SKM-1 treated with dmso at 0.1 percent for 144 hours (cell line): ENCODE results near the gene MCMBP.
"Not testable (repeated sequence)": the region's sequence is repeated elsewhere in the genome, so short reads cannot be mapped to it uniquely, and the experiment has no call there.

Experiments used
- DNase-seq: peaks from one replicate; lab custom pipeline; 2025; ENCODE audit not compliant: unreplicated experiment; lab: John Stamatoyannopoulos, UW

The MCMBP gene

GRCh38 chr10:119872610-119872859 lies at the start of gene MCMBP:
TSS of gene MCMBP (minus strand) at chr10:119872843. CDS start at chr10:119872584, 259 bp downstream.
- no peak for DNase-seq

DNA sequence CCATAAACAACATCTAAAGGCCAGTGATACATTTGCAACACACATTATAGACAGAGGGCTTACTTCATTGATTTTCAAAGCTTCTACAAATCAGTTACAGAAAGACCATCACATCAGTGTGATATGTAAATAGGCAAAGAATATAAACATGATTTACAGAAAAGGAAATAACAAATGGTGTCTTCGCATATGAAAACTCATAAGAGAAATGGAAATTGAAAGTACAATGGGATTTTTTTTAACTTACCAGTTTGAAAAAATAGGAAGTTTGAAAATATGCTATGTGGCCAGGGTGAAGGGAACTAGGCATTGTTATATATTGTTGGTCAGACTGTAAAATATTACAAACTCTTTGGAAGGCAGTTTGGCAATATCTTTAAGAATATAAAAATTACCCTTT lies 47.2 kb upstream of the MCMBP start:
- no peak for DNase-seq

DNA sequence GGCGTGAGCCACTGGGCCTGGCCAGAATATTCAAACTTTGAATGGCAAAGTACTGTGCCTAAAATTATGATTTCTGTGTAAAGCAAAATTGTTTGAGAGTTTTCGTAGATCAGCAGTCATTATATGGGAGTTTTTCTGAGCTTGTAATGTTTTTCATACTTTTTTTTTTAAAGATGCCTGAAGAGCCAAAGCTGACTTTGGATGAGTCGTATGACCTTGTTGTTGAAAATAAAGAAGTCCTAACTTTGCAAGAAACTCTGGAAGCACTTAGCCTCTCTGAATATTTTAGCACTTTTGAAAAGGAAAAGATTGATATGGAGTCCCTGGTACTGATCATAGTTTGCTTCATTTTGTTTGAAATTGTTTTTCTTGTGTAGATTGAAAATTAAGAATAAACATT lies 46.6 kb upstream of the MCMBP start:
- no peak for DNase-seq

GRCh38 chr10:119917777-119918176 lies 45.1 kb upstream of the MCMBP start:
- DNase-seq = no peak

DNA sequence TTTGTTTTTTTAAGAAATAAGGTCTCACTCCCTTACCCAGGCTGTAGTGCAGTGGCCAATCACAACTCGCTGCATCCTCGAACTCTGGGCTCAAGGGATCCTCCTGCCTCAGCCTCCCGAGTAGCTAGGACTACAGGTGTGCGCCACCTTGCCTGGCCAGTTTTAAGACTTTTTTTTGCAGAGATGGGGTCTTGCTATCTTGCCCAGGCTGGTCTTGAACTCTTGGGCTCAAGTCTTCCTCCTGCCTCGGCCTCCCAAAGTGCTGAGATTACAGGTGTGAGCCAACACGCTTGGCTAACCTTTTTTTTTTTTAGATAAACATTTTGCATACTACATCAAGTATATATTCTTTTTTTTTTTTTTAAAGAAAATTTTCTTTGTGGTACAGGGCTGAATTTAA lies 38.0 kb upstream of the MCMBP start:
- no peak for DNase-seq

DNA sequence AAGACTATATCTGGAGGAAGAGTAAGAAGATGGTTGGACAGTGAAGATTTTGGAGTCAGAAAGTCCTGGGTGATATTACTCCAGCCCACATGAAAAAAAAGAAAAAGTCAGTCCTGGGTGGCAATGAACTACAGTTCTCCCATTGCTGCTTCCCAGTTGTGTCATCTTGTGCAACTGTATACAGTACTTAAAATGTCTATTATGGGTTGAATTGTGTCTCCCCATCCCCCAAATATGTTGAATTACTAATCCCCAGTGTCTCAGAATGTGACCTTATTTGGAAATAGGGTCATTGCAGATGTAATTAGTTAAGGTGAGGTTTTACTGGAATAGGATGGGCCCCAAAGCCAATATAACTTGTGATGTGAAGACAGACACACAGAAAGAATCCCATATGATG lies 35.5 kb upstream of the MCMBP start:
- DNase-seq = no peak

- DNase-seq = not testable (repeated sequence)
Measured at GRCh38 chr10:119907695-119908094, 35.1 kb upstream of the MCMBP start.

DNA sequence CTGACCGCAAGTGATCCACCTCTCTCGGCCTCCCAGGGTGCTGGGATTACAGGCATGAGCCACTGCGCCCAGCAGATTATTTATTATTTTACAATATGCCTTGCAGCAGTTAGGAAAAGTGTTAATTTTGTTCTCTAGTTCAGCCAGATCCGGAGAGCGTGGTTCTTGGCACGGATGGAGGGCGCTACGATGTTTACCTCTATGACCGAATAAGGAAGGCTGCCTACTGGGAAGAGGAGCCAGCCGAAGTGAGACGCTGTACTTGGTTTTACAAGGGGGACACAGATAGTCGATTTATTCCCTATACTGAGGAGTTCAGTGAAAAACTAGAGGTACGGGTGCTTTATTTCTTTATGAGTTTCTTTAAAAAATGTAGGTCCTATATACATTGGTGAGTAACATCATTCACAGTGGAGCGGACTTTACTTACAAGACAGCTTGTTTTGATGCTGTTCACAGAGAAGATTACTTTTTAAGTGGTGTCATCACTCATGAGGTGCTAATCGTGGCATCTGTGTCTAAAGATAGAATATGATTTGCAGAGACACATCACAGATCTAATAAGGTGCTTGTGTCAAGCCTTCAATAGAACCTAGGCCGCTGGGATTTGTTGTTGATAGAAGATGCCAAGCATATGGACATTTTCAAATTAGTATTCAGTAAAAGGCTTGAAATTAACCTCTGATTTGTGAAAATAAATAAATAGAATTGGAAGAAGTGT lies 31.5 kb upstream of the MCMBP start:
- no peak for DNase-seq

DNA sequence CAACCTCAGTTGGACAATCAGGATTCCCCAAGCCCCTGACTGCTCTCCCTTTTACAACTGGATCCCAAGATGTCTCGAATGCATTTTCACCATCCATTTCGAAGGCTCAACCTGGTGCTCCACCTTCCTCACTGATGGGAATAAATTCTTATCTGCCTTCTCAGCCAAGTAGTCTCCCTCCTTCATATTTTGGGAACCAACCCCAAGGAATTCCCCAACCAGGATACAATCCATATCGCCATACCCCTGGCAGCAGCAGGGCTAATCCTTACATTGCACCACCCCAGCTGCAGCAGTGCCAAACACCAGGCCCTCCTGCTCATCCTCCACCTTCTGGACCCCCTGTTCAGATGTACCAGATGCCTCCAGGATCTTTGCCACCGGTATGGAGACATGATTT lies 25.9 kb upstream of the MCMBP start:
- DNase-seq = no peak

GRCh38 chr10:119896937-119897770 lies 24.5 kb upstream of the MCMBP start:
- DNase-seq = no peak

DNA sequence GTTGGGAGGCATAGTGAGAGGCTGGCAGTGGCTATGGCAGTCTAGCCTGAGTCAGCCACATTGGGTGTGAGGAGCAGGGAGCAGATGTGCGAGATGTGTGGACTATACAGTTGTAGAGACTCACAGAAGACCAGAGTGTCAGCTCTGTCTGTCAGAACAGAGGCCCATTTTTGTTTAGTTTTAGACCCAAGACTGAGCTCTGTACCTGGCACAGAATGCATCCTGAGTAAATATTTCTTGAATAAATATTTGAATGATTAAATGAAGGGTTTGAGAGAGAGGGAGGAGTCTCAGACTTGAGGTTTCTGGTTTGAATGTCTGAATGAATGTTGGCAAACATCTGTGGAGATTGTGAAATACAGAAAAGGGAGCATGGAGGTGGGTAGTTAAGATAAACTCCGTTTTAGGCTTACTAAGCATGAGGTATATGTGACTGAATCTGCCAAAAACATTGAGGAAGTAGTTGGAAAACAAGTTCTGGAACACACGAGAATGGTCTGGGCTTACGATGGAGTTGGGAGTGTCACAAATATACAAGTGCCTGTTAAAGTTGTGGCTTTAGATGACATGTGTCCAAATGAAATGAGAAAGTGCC lies 23.5 kb upstream of the MCMBP start:
- peak; percentile 45 for DNase-seq

- no peak for DNase-seq
Measured at GRCh38 chr10:119893845-119894427, 21.3 kb upstream of the MCMBP start.

DNA sequence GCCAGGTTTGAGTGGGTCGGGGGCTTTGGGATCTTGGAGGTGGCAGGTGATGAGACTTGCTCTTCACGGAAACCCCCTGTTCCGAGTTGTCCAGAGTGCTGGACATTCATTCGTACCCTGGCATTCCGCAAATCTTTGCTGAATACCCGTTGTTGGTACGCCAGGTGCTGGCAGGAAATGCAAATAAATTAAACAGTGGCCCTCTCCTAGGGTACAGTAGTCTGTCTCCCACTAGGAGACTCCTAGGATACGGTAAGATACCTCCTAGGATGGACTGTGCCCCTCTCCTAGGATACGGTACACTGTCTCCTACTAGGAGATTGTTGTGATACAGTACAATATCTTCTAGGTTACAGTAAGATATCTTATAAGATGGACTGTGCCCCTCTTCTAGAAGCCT lies 20.4 kb upstream of the MCMBP start:
- no peak for DNase-seq

DNA sequence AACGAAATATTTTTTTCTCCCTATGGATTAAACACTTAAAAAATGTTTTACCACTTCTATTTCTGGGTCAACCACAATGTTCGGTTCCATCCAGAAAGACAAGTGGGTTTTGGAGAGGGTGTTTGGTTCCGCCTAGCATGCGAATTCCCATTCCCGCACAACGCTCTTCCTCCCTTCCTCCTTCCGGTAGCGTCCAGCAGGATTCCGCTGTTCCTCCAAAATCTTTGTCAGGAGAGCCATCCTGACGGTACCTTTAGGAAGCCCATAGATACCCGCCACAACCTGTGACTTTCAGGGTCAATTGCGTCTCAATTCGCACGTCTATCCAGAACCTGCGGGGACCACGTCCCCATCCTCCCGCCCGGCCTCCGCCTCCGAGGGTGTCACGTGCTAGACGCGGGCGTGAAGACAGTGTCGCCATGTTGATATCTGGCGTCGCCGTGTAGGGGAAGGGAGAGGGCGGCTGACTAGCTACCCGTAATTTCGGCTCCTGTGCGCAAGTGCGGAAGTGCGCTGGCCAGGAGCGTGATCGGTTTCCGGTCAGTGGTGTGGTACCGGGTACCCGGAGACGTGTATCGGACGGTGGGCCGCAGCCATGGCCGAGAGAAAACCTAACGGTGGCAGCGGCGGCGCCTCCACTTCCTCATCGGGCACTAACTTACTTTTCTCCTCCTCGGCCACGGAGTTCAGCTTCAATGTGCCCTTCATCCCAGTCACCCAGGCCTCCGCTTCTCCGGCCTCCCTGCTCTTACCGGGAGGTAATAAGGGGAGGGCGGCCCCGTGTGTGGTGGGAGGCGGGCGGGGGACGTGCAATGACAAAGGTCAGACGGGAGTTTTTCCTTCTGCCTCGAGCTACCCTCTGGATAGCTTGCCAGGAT lies 19.8 kb upstream of the MCMBP start, which contains the start of gene SEC23IP:
Gene SEC23IP (plus strand): TSS at position 543 of the 878 bp plus-strand sequence. CDS start 53 bp downstream, at position 596.
- peak; percentile 92 for DNase-seq

- DNase-seq = not testable (repeated sequence)
Measured at GRCh38 chr10:119891849-119892187, 19.2 kb upstream of the MCMBP start.

DNA sequence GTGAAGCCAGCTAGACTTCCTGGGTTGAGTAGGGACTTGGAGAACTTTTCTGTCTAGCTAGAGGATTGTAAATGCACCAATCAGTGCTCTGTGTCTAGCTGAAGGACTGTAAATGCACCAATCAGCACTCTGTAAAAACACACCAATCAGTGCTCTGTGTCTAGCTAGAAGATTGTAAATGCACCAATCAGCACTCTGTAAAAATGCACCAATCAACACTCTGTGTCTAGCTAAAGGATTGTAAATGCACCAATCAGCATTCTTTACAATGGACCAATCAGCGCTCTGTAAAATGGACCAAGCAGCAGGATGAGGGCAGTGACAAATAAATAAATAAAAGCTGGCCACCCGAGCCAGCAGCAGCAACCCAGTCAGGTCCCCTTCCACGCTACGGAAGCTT lies 17.7 kb upstream of the MCMBP start:
- DNase-seq = not testable (repeated sequence)

DNA sequence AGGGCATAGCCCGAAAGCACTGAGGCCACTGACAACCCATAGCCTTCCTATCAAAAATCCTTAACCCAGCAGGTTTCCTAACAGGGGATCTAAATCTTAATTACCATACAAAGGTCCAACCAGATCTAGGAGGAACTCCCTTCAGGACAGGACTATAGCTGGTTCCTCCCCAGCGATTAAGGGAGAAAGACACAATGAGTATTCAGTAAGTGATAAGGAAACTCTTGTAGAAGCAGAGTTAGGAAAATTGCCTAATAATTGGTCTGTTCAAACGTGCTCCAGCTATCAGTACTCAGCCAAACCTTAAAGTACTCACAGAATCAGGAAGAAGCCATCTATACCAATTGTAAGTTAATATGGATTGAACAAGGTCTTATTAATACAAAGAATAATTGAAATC lies 16.6 kb upstream of the MCMBP start:
- not testable (repeated sequence) for DNase-seq

DNA sequence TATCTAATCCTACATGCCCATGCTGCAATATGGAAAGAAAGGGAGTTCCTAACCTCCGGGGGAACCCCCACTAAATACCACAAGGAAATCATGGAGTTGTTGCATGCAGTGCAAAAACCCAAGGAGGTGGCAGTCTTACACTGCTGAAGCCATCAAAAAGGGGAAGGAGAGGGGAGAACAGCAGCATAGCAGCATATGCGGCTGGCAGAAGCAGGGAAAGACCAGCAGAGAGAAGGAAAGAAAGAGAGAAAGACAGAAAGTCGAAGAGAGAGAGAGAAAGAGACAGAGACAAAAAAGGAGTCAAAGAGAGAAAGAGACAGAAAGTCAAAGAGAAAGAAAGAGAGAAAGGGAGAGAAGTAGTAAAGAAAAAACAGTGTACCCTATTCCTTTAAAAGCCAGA lies 16.1 kb upstream of the MCMBP start:
- not testable (repeated sequence) for DNase-seq

GRCh38 chr10:119886070-119886469 lies 13.4 kb upstream of the MCMBP start:
- DNase-seq = not testable (repeated sequence)

- not testable (repeated sequence) for DNase-seq
Measured at GRCh38 chr10:119883901-119884611, 11.4 kb upstream of the MCMBP start.
